ENCODE data around the gene DEPP1.
"Not testable (repeated sequence)": the region's sequence is repeated elsewhere in the genome, so short reads cannot be mapped to it uniquely, and the experiment has no call there.

The DEPP1 gene

GRCh38 chr10:44978570-44979280 is at the start of gene DEPP1:
Gene DEPP1 (minus strand): TSS chr10:44978809. CDS start chr10:44978030, 779 bp downstream.
- no peak for FAIRE-seq

GRCh38 chr10:45023426-45023825 is 44.8 kb upstream of the DEPP1 start:
- no peak for FAIRE-seq

GRCh38 chr10:45015590-45015989 is 37.0 kb upstream of the DEPP1 start:
- no peak for FAIRE-seq

- FAIRE-seq: not testable (repeated sequence)
Measured at GRCh38 chr10:45014557-45014956, 35.9 kb upstream of the DEPP1 start.

- FAIRE-seq: peak; percentile 98
Measured at GRCh38 chr10:45008524-45009161, 30.0 kb upstream of the DEPP1 start.

GRCh38 chr10:45006276-45007030 is 27.8 kb upstream of the DEPP1 start:
- no peak for FAIRE-seq

GRCh38 chr10:45005284-45005683 is 26.7 kb upstream of the DEPP1 start:
- FAIRE-seq: no peak

GRCh38 chr10:45004661-45005060 is 26.1 kb upstream of the DEPP1 start:
- no peak for FAIRE-seq

- FAIRE-seq: no peak
Measured at GRCh38 chr10:45003432-45004000, 24.9 kb upstream of the DEPP1 start.

- FAIRE-seq: no peak
Measured at GRCh38 chr10:45001381-45002148, 23.0 kb upstream of the DEPP1 start.

GRCh38 chr10:45000752-45001380 is 22.3 kb upstream of the DEPP1 start, which contains the start of gene ZNF22:
Gene ZNF22 (plus strand): TSS chr10:45000923. CDS start chr10:45003369, 2,446 bp downstream.
- no peak for FAIRE-seq

GRCh38 chr10:45000138-45000751 is 21.6 kb upstream of the DEPP1 start:
- no peak for FAIRE-seq

GRCh38 chr10:44998146-44998631 is 19.6 kb upstream of the DEPP1 start:
- no peak for FAIRE-seq

GRCh38 chr10:44997105-44997748 is 18.6 kb upstream of the DEPP1 start:
- no peak for FAIRE-seq

GRCh38 chr10:44995914-44996669 is 17.5 kb upstream of the DEPP1 start:
- FAIRE-seq: no peak

- no peak for FAIRE-seq
Measured at GRCh38 chr10:44995581-44995913, 16.9 kb upstream of the DEPP1 start.

- FAIRE-seq: no peak
Measured at GRCh38 chr10:44994752-44995530, 16.3 kb upstream of the DEPP1 start.

- no peak for FAIRE-seq
Measured at GRCh38 chr10:44993922-44994751, 15.5 kb upstream of the DEPP1 start.

All from A204.1 (cell line).